Astrocyte of the cerebellum (primary cell): ENCODE measurements around the gene BCL11A.
A peak's percentile ranks its signal among the peaks of the same experiment; 100 is the strongest.

Source experiments
- DNase-seq: peaks from one replicate; pipeline ENCODE4 v3.0.0-alpha.2; 2011; ENCODE audit warnings: low read depth
- H3K4me3 ChIP-seq: 2 replicates; pipeline ENCODE4 v1.5.1; 2011; ENCODE audit warnings: mild to moderate bottlenecking, low read depth, low read length, moderate library complexity
- in situ Hi-C: cut with HindIII; loops from 2 replicates; pipeline ENCODE4 v1.10.0; 2017; ENCODE audit warnings: low sequenced_read_pairs
- TF ChIP-seq, protein P1 (sequence below): IDR thresholded peaks from 2 replicates; pipeline ENCODE4 v1.5.1; 2012; ENCODE audit warnings: low read length, low read depth, moderate library complexity, mild to moderate bottlenecking; ENCODE audit errors: missing control alignments

Gene BCL11A

DNA sequence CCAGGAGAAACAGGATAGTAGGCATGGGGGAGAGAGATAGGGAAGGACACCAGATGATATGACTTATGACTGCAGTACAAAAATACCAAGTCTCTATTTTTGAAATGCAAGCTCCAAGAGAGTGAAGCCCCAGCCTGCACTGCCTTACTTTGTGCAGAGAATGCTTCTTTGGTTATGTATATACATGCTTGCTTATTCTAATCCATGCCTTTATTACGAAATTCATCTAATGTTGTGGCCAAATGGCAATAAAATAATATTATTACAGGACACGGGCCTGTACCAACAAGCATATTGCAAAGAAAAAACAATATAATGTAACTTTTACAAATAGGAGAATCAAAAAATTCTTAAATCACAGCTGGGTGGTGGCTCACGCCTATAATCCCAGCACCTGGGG lies 110.8 kb downstream of the BCL11A start:
- in situ Hi-C loops = no loop called here
- DNase-seq = no peak
- TF ChIP-seq, protein P1, sequence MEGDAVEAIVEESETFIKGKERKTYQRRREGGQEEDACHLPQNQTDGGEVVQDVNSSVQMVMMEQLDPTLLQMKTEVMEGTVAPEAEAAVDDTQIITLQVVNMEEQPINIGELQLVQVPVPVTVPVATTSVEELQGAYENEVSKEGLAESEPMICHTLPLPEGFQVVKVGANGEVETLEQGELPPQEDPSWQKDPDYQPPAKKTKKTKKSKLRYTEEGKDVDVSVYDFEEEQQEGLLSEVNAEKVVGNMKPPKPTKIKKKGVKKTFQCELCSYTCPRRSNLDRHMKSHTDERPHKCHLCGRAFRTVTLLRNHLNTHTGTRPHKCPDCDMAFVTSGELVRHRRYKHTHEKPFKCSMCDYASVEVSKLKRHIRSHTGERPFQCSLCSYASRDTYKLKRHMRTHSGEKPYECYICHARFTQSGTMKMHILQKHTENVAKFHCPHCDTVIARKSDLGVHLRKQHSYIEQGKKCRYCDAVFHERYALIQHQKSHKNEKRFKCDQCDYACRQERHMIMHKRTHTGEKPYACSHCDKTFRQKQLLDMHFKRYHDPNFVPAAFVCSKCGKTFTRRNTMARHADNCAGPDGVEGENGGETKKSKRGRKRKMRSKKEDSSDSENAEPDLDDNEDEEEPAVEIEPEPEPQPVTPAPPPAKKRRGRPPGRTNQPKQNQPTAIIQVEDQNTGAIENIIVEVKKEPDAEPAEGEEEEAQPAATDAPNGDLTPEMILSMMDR = no peak
- H3K4me3 ChIP-seq = no peak overlapping the region

DNA sequence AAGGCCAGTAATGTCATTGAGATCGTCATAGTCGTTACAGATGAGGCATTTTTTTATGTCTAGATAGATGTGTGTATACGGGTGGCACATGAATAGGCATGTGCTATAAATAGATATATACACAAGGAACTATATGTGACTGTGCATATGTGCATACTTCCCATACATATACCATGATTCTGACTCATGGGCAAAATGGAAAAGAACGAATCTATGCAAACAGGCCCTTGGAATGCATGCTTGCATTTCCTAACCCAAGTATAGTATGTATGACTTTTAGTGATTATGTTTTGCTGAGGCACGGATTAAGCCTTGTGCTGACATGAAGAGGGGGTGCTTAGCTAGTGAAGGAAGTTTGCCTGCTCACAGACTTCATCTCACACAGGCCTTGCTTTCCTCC lies 111.7 kb downstream of the BCL11A start:
- in situ Hi-C loops = no loop called here
- no peak for DNase-seq
- H3K4me3 ChIP-seq = no peak overlapping the region
- TF ChIP-seq, protein P1 = no peak

DNA sequence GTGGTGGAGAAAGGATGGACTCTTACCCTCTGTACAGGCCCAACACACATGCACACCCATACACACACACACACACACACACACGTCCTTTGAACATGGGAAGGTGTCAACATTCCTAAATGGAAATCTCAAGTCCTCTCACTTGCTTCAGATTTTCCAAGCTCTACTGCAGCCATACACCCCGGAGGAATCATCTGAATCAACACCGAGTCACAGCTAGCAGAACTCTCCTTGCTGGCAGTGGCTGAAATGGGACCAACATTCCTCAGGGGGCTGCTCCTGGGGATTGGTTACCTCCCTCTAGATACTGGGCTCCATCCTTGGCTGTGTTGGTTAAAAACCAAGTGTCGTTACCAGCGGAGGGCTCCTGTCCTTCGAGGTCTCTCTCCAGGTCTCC lies 112.7 kb downstream of the BCL11A start:
- TF ChIP-seq, protein P1 = no peak
- in situ Hi-C loops = no loop called here
- DNase-seq = no peak
- H3K4me3 ChIP-seq = no peak overlapping the region

DNA sequence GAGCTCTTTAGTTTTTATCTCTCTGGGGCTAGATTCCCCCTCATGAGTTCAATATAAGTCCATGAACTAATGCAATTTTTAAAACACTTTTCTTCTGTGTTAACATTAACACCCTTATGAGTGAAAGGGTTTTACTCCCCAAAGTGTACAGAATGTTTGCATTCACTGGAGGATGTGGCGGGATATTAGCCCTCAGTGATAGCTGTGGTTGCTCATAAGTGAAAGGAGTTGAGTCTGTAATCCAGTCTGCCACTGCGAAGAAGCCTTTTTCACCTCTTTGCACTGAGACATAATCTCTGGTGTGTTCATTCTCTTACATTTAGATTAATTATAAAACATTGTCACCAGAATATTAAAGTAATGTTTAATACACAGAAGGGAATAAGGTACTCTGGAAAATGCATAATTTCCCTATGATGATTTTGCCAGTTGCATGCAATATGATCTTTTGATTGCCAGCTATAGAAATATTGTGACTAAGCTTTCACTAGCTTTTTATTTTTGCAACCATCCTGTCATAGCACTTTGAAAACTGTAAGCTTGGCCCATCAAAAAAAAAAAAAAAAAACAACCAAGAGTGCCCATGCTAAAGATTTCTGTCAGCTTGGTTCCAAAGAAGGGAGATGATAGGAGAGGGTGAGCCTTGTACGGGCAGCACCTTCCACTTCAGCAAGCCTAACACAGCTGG lies 113.2 kb downstream of the BCL11A start:
- TF ChIP-seq, protein P1 = no peak
- in situ Hi-C loops = no loop called here
- no peak for DNase-seq
- H3K4me3 ChIP-seq = no peak overlapping the region

DNA sequence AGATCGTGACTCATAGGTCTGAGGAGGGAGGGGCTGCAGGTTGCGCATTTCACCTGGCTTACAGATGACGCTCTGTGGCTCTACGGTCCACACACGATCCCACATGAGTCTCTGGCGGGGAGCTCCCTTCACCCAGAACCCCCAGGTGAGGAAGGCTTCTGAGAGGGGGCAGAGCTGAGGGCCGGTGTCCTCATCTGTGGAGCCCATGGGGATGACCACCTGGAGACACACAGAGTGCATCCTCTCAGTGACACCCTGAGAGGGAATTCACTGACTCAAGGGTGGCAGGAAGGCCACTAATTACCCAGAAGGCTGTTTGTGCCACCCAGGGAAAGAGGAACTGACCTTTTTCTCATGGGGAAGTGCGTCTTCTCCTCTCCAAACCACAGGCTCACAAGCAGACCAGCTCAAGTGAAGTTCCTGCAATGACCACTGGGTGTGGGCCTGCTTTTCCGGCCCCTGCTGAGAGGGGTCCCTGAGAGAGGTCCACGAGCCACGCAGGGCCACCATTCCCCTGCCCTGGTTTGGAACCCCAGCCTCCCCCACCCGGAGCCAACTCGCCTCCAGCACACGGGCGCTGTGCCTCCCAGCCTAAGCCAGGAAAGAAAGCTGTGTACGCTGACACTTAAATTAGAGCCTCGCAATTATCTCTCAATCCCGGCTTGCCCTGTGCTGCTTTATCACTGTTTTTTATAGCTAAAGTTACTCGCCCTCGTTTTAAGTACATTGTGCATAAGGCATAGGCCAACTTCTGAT lies 114.1 kb downstream of the BCL11A start:
- no peak for DNase-seq
- TF ChIP-seq, protein P1 = peak; percentile 14
- no peak overlapping the region for H3K4me3 ChIP-seq
- in situ Hi-C loops = no loop called here

DNA sequence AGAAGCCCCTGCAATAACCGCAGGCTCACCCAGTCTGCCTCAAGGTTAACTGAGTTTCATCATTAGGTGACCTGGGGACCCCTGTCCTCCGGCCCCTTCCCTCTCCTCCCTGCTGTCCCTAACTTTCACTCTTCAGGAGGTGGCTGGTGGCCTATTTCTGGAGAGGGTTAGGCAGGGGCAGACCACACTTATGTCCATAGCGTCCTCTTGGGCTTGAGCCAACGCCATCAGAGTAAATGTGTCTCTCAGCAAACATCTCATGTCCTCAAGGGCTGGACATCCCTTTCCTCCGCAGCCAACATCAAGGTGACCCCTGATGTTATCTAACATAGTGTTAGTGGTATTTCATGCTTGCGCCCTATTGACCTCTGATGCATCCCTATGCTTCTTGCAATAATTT lies 114.8 kb downstream of the BCL11A start:
- H3K4me3 ChIP-seq = no peak overlapping the region
- DNase-seq = no peak
- in situ Hi-C loops = no loop called here
- TF ChIP-seq, protein P1 = no peak
